Stimulated activated CD8-positive, alpha-beta memory T cell treated with anti-CD3 and anti-CD28 coated beads, Interleukin-12 subunit alpha, Interleukin-12 subunit beta, amount 100 ng/mL, for 24 hours (primary cell): Measurements from ENCODE around the gene C11orf91.

ENCODE experiments used
- DNase-seq: peaks from one replicate; pipeline ENCODE4 v3.0.0-alpha.2; 2020; ENCODE audit errors: extremely low read depth

The C11orf91 gene

GRCh38 chr11:33651555-33651954 is 49.1 kb downstream of the C11orf91 start:
- no peak for DNase-seq

- no peak for DNase-seq
These were observed 50.7 kb downstream of the C11orf91 start for GRCh38 chr11:33649944-33650343.
